ENCODE results near the gene EIF3L. TPM values are rescaled to one million over a fixed set of nuclear protein-coding genes. Genes with fewer than 3 reads are reported as not detected.

EIF3L gene
- total and polyA plus RNA-seq, 2 of the 8 experiments (the other 6 are each of a cell fraction or from before 2014, with no cell fraction given) = 639 to 886 TPM

GRCh38 chr22:37931893-37932389 is 82.7 kb downstream of the EIF3L start:
- Histone ChIP-seq H2BK120ac (replicated peaks; ENCODE audit: low read depth, low read length) (no peak overlapping the region), H3K27me3 (replicated peaks in 1 of 4; ENCODE audit: control insufficient read depth in 3 of 4, extremely low read depth in 1 of 4, insufficient read depth in 3 of 4, low read length in 3 of 4) (no peaks in the 10 kb centered on the region), H2BK5ac (ENCODE audit: low read depth, low read length) (no peak overlapping the region), H2AK5ac (ENCODE audit: low read depth, low read length) (no peak overlapping the region), H4K20me1 (replicated peaks in 1 of 2; ENCODE audit: control insufficient read depth in 1 of 2, insufficient read depth in 2 of 2, low read length in 2 of 2) (peaks cover 0 to 8% of the 10 kb centered on the region in 2 experiments), H3K14ac (ENCODE audit: insufficient read length) (no peak overlapping the region), H4K91ac (replicated peaks; ENCODE audit: insufficient read length, low read length) (no peak overlapping the region), H3K23me2 (ENCODE audit: low read depth, low read length) (no peaks in the 10 kb centered on the region), H4K5ac (ENCODE audit: insufficient read length, low read depth, low read length) (no peak overlapping the region), H4K8ac (ENCODE audit: extremely low read depth, insufficient read depth, low read length) (no peak overlapping the region), H3K79me2 (ENCODE audit: control insufficient read depth in 1 of 2, insufficient read depth in 2 of 2, low read length in 2 of 2) (no peaks in the 10 kb centered on the region), H2BK15ac (ENCODE audit: low read length) (no peak overlapping the region), H2BK20ac (ENCODE audit: low read length) (no peak overlapping the region), H3K9ac (replicated peaks in 1 of 4; ENCODE audit: extremely low read depth in 1 of 4, low read depth in 3 of 4, low read length in 3 of 4) (no peak overlapping the region), H3K4me2 (ENCODE audit: insufficient read depth in 1 of 2, low read depth in 2 of 2, low read length in 2 of 2) (no peak overlapping the region), H3K23ac (ENCODE audit: insufficient read length) (no peak overlapping the region), H3K18ac (ENCODE audit: extremely low read depth, low read length) (no peak overlapping the region), H3K4me1 (replicated peaks in 1 of 4; ENCODE audit: control insufficient read depth in 3 of 4, insufficient read depth in 4 of 4, low read length in 3 of 4) (peaks cover 0 to 5% (median 3%) of the 10 kb centered on the region in 4 experiments; a peak in 5 of 7 replicates), H3K27ac (ENCODE audit: low read depth, low read length) (no peak overlapping the region), H2AFZ (ENCODE audit: low read length) (no peak overlapping the region), H3K36me3 (ENCODE audit: control insufficient read depth in 2 of 4, insufficient read depth in 4 of 4, low read length in 3 of 4) (peaks cover 2 to 11% (median 3%) of the 10 kb centered on the region in 4 experiments; a peak in 5 of 8 replicates), H2BK12ac (ENCODE audit: low read depth, low read length) (no peak overlapping the region), H3K4ac (replicated peaks; ENCODE audit: insufficient read length, low read depth, low read length) (no peak overlapping the region), H3K9me3 (ENCODE audit: insufficient read depth in 2 of 2, low read depth in 1 of 2, low read length in 1 of 2) (no peaks in the 10 kb centered on the region), H3K56ac (replicated peaks; ENCODE audit: insufficient read length, low read depth, low read length) (no peak overlapping the region), H3K4me3 (ENCODE audit: extremely low read depth in 1 of 4, insufficient read depth in 2 of 4, low read depth in 3 of 4, low read length in 4 of 4) (no peak overlapping the region), H3K79me1 (ENCODE audit: low read depth, low read length) (no peaks in the 10 kb centered on the region; the same call in 1 of the 2 replicates)
- 93% methylated on average over 5 of the region's 6 CpGs; no CpG with 5 or more reads in 1 of the 2 experiments for WGBS, 2 experiments (ENCODE audit: extremely low coverage in 1 of 2, insufficient coverage in 1 of 2, insufficient read length in 1 of 2, insufficient replicate concordance in 2 of 2, low coverage in 1 of 2, low lambda C conversion rate in 2 of 2, missing lambda C conversion rate in 1 of 2)
- POLR2A ChIA-PET (ENCODE audit: partially characterized antibody) = interaction anchor here (1.5 to 3.1 kb wide), 3 partner anchors 14 to 36 kb away, joined by 3 to 11 read pairs (median 10); partner anchors contain the start of genes C22orf23 and POLR2F
- FAIRE-seq (no peak), DNase-seq (ENCODE audit: low read depth in 1 of 2, low spot score in 2 of 2) (no peak)
- CTCF ChIA-PET (ENCODE audit: partially characterized antibody) = interaction anchor here (0.6 to 10.4 kb wide), 13 partner anchors 9 to 1362 kb away, joined by 3 to 158 read pairs (median 5); partner anchors contain the start of gene GALR3
- no peak for TF ChIP-seq HDAC2 (IDR thresholded peaks at IDR 0.05; ENCODE audit: borderline replicate concordance in 1 of 2, low read depth in 2 of 2, low read length in 2 of 2)
